GM18951 (cell line): ENCODE measurements around the gene RNF111.

Source experiments
- POLR2A ChIP-seq: IDR thresholded peaks from 4 replicates; pipeline ENCODE4 v1.6.1; 2011; ENCODE audit warnings: mild to moderate bottlenecking; ENCODE audit not compliant: insufficient read length, insufficient read depth; ENCODE audit errors: extremely low read depth
- in situ Hi-C: fragments of 300-500 bp; cut with MboI; formaldehyde crosslinking; loops from one replicate; pipeline ENCODE4 v1.12.0; 2022; ENCODE audit warnings: low sequenced_read_pairs, mixed read lengths, inconsistent platforms; ENCODE audit not compliant: unreplicated experiment

Gene RNF111

DNA sequence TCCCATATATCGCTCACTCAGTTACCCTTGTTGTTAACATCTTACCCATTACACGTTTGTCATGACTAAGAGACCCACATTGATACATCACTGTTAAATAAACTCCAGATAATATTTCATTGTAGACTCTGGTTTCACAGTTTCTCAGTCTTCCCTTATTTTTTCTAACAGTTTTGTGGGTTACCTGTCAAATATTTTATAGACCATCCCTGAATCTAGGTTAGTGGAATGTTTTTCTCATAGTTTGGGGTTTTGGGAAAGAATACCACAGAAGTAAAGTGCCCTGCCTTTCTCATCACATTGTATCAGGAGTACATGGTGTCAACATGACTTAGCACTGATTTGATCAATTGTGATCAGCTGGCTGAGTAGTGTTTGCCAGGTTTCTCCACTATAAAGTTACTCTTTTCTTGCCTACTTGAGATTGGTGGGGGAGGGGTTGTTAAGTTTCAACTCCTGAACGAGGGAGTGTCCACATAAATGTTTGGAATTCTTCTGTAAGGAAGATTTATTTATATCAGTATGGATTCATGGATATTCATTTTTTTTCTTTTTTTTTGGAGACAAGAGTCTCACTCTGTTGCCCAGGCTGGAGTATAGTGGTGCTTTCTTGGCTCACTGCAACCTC, 25.9 kb downstream of the RNF111 start:
- in situ Hi-C loops, result no loop called here
- no peak for TF ChIP-seq POLR2A

DNA sequence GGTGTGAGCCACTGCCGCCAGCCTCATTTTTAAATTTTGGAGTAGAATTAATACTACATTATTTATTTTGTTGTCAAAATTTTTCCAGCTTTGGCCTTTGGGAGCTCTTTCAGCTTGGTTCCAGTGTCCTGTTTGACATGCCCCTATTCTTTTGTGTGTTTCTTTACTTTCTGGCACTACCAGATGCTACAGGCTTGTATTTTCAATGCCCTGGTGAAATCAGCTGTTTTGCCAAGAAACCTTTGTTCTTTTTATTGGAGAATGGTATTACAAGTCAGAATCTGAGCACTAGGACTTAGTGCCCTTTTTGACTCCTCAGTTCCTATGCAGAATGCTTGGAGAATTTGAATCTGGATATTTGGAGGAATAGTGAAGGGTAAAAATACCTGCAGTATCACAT, 26.6 kb downstream of the RNF111 start:
- in situ Hi-C loops, result no loop called here
- TF ChIP-seq POLR2A, result no peak

DNA sequence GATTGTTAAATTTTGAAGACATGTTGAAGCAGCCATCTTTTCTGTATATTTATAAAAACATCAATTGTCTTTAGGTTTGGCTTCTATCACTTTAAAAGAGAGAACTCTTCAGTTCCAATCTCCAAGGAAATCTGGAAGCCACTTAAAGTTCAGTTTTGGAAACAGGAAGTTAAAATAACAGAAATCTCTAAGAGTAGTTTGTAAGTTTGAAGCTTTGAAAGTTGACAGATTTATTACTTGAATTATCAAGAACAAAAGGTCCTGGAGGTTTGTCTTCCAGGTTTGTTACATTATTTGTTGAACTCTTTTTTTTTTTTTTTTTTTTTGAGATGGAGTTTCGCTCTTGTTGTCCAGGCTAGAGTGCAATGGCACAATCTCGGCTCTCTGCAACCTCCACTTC, 30.0 kb downstream of the RNF111 start:
- TF ChIP-seq POLR2A, result no peak
- in situ Hi-C loops, result no loop called here

GRCh38 chr15:59018833-59019232, 31.4 kb downstream of the RNF111 start:
- in situ Hi-C loops, result no loop called here
- TF ChIP-seq POLR2A, result no peak

DNA sequence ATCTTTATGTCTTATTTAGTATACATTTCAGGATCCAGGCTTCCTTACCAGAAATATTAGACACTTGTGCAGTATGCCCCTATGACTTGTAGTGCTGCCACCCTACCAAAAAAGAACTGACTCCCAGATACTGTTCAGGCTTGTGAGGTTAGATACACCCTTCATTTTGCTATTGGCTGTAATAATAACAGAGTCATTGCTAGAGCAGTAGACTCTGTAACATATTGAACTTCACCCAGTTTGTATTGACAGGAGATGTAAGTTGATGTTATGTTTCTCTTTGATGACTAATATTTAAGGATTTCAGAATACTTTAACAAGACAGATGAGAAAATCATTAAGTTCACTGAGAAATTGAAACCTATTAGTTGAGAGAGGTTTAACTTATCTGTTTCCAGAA, 32.9 kb downstream of the RNF111 start:
- in situ Hi-C loops, result no loop called here
- no peak for TF ChIP-seq POLR2A

DNA sequence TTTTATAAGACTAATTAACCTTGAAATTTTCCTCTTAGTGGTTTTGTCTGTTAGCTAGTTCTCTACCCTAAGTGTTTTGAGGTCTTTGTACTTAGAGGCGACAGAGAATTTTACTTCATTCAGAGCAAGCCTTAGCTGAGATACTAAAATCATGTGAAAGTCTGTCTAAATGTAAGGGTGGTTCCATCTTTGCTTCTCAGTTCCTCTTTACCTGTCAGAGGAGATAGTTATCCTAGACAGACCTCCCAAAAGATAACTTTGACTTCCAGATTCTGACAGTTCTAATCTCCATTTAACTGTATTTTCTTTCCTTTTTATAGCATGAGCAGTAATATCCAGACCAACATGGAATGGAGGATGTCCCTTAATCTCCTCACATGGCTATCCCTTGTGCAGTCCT, 34.7 kb downstream of the RNF111 start:
- in situ Hi-C loops, result no loop called here
- no peak for TF ChIP-seq POLR2A

GRCh38 chr15:59026207-59026606, 38.7 kb downstream of the RNF111 start:
- in situ Hi-C loops, result no loop called here
- TF ChIP-seq POLR2A, result no peak

- TF ChIP-seq POLR2A, result no peak
- in situ Hi-C loops, result no loop called here
Measured at GRCh38 chr15:59028387-59028955, 41.0 kb downstream of the RNF111 start.

GRCh38 chr15:59029554-59029953, 42.1 kb downstream of the RNF111 start:
- no peak for TF ChIP-seq POLR2A
- in situ Hi-C loops, result no loop called here

- in situ Hi-C loops, result no loop called here
- TF ChIP-seq POLR2A, result no peak
Measured at GRCh38 chr15:59035201-59035600, 47.7 kb downstream of the RNF111 start.

- in situ Hi-C loops, result no loop called here
- no peak for TF ChIP-seq POLR2A
Measured at GRCh38 chr15:59039225-59039624, 51.8 kb downstream of the RNF111 start.

- in situ Hi-C loops, result no loop called here
Measured at GRCh38 chr15:59042041-59042440, 54.6 kb downstream of the RNF111 start.

GRCh38 chr15:59048897-59049296, 61.4 kb downstream of the RNF111 start:
- no peak for TF ChIP-seq POLR2A

More at GRCh38 chr15:59042041-59042440, 54.6 kb downstream of the RNF111 start:
- no peak for TF ChIP-seq POLR2A

More at GRCh38 chr15:59048897-59049296, 61.4 kb downstream of the RNF111 start:
- in situ Hi-C loops, result no loop called here
